ENCODE measurements around the gene CYP20A1.

DNA sequence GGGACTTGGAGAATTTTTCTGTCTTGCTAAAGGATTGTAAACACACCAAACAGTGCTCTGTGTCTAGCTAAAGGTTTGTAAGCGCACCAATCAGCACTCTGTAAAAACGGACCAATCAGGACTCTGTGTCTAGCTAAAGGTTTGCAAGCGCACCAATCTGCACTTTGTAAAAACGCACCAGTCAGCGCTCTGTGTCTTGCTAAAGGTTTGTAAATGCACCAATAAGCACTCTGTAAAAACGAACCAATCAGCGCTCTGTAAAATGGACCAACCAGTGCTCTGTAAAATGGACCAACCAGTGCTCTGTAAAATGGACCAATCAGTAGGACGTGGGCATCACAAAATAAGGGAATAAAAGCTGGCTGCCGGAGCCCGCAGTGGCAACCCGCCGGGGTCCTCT is 105.8 kb downstream of the CYP20A1 start:
- TF ChIP-seq, protein P1, sequence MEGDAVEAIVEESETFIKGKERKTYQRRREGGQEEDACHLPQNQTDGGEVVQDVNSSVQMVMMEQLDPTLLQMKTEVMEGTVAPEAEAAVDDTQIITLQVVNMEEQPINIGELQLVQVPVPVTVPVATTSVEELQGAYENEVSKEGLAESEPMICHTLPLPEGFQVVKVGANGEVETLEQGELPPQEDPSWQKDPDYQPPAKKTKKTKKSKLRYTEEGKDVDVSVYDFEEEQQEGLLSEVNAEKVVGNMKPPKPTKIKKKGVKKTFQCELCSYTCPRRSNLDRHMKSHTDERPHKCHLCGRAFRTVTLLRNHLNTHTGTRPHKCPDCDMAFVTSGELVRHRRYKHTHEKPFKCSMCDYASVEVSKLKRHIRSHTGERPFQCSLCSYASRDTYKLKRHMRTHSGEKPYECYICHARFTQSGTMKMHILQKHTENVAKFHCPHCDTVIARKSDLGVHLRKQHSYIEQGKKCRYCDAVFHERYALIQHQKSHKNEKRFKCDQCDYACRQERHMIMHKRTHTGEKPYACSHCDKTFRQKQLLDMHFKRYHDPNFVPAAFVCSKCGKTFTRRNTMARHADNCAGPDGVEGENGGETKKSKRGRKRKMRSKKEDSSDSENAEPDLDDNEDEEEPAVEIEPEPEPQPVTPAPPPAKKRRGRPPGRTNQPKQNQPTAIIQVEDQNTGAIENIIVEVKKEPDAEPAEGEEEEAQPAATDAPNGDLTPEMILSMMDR (conservative IDR thresholded peaks at IDR 0.05 in 1 of 2, IDR thresholded peaks at IDR 0.05 in 1 of 2; ENCODE audit: low read depth in 1 of 2, low read length in 2 of 2): no peak
- TF ChIP-seq EZH2 (IDR thresholded peaks at IDR 0.05; ENCODE audit: low read length, missing control alignments): no peak

All from fibroblast of lung (primary cell).